GM19468 (cell line): ENCODE data around the gene RMI1.
"Not testable (repeated sequence)": the region's sequence is repeated elsewhere in the genome, so short reads cannot be mapped to it uniquely, and the experiment has no call there.

Source experiments
- ATAC-seq: cut with Tn5 transposase; IDR thresholded peaks from one replicate; pipeline ENCODE4 v1.9.1; 2021; ENCODE audit warnings: mild to moderate bottlenecking, moderate library complexity, moderate number of reproducible peaks; ENCODE audit not compliant: unreplicated experiment; ENCODE audit errors: extremely low read depth

The RMI1 gene

GRCh38 chr9:83980395-83981125 lies at the start of gene RMI1:
RMI1 (plus strand) TSS chr9:83980805; CDS start chr9:84000987, 20,182 bp downstream.
- peak; percentile 26 for ATAC-seq

GRCh38 chr9:83930881-83931280 lies 49.7 kb upstream of the RMI1 start:
- no peak for ATAC-seq

GRCh38 chr9:83932011-83932410 lies 48.6 kb upstream of the RMI1 start:
- ATAC-seq: no peak

- no peak for ATAC-seq
Measured at GRCh38 chr9:83932851-83933250, 47.8 kb upstream of the RMI1 start.

- no peak for ATAC-seq
Measured at GRCh38 chr9:83933790-83934189, 46.8 kb upstream of the RMI1 start.

GRCh38 chr9:83934569-83935275 lies 45.9 kb upstream of the RMI1 start:
- no peak for ATAC-seq

- no peak for ATAC-seq
Measured at GRCh38 chr9:83935276-83935935, 45.2 kb upstream of the RMI1 start.

DNA sequence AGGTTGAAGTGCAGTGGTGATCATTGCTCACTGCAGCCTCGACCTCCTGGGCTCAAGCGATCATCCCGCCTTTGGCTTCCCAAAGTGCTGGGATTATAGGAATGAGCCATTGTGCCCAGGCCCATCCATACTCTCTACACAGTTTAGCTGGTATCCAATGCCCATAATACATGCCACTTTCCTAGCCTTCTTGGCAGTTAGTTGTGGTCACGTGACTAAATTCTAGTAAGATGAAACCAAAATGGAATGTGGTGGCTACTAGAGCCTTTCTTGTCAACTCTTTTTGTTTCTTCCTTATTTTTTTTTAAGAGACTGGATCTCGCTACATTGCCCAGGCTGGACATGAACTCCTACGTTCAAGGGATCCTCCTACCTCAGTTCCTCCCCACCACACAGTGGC lies 44.1 kb upstream of the RMI1 start:
- ATAC-seq: no peak

- ATAC-seq: no peak
Measured at GRCh38 chr9:83937861-83938455, 42.6 kb upstream of the RMI1 start.

DNA sequence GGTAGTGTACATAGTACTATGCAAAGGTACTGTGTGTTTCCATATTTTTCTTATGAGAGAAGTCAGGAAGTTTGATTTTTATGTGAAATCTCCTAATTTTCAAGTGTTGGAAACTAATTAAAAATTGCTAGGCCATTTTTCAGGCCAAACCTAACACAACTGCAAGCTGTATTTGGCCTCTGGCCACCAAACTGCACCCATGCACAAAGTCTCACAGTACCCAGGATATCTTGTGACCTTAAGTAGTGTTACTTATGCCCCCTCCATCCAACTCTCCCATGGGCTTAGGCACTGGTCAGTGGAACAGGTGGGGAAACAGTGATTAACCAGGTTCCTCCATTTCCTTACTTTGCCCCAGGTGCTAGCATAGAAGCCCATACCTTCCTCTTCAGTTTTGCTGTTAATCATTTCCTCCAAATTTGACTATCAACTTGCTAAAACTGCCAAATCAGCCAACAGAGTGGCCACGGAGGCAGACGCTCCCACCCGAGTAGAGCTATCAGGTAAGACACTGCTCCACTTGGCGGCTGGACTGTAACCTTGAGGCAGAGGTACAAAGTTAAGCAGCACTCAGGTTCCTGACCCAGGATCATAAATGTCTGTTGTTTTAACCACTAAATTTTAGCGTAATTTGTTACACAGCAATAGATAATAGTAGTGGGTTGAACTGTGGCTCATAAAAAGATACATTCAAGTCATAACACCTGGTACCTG lies 39.9 kb upstream of the RMI1 start:
- no peak for ATAC-seq

DNA sequence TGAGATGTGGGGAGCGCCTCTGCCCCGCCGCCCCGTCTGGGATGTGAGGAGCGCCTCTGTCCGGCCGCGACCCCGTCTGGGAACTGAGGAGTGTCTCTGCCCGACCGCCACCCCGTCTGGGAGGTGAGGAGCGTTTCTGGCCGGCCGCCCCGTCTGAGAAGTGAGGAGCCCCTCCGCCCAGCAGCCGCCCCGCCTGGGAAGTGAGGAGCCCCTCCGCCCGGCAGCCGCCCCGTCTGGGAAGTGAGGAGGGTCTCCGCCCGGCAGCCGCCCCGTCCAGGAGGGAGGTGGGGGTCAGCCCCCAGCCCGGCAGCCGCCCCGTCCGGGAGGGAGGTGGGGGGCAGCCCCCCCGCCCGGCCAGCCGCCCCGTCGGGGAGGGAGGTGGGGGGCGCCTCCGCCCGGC lies 32.5 kb upstream of the RMI1 start:
- not testable (repeated sequence) for ATAC-seq

DNA sequence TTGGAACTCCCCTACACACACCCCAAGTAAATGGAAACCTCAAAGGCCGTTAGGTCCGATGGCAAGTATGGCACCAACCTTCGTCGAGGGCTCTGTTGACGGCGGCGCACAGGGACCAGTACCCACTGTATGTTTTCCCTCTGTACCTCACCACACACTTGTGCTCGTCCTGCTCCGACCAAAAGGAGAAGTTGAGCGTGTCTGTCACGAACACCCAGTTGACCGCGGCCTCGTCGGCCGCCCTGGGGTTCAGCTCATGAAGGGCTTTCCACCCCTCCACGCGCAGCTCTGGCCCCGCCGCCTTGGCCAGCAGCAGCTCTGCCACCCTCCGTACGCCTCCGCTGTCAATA lies 24.5 kb upstream of the RMI1 start:
- peak; percentile 4 for ATAC-seq

GRCh38 chr9:83956436-83957247 lies 24.0 kb upstream of the RMI1 start:
- ATAC-seq: peak; percentile 51

- no peak for ATAC-seq
Measured at GRCh38 chr9:83957248-83957513, 23.4 kb upstream of the RMI1 start.

DNA sequence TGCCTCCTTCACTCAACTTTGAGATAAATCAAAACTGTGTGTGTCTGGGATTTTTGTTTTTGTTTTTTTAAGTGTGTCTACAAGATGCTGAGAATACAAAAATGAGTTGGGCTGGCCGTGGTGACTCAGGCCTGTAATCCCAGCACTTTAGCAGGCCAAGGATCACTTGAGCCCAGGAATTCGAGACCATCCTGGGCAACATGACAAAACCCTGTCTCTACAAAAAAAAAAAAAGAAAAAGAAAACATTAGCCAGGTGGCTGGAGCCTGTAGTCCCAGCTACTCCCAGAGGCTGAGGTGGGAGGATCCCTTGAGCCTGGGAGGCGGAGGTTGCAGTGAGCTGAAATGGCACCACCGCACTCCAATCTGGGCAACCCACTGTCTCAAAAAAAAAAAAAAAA lies 21.5 kb upstream of the RMI1 start:
- no peak for ATAC-seq

DNA sequence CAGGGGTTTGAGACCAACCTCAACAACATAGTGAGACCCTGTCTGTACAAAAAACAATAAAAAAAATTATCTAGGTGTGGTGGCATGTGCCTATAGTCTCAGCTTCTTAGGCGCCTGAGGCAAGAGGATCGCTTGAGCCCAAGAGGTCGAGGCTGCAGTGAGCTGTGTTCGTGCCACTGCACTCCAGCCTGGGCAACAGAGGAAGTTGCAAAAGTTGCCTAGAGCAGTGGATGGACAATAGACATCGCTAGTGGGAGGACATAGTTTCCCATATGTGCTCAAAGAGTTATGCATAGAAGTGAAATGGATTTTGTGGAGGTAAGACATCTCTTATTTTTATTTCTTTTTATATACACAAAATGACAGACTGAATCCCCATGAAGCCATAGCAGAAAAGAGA lies 19.6 kb upstream of the RMI1 start:
- ATAC-seq: no peak

GRCh38 chr9:83962165-83962564 lies 18.4 kb upstream of the RMI1 start:
- no peak for ATAC-seq

DNA sequence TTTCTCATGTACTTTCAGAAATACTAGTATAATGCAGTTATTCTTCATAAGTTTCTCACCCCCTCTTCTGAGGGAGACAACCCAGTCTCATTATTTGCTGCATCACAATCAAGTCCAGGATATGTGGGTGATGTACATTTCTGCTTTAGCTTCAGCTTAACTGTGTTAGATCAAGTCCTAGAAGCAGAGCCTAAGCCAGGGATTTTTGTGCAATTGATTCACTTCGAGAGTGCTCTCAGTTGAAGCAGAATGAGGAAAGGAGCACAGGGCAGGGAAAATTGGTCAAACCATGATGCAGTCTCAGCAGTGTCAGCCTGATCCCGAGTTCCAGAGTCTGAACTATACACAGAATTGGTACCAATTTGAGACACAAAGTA lies 15.6 kb upstream of the RMI1 start:
- ATAC-seq: no peak

DNA sequence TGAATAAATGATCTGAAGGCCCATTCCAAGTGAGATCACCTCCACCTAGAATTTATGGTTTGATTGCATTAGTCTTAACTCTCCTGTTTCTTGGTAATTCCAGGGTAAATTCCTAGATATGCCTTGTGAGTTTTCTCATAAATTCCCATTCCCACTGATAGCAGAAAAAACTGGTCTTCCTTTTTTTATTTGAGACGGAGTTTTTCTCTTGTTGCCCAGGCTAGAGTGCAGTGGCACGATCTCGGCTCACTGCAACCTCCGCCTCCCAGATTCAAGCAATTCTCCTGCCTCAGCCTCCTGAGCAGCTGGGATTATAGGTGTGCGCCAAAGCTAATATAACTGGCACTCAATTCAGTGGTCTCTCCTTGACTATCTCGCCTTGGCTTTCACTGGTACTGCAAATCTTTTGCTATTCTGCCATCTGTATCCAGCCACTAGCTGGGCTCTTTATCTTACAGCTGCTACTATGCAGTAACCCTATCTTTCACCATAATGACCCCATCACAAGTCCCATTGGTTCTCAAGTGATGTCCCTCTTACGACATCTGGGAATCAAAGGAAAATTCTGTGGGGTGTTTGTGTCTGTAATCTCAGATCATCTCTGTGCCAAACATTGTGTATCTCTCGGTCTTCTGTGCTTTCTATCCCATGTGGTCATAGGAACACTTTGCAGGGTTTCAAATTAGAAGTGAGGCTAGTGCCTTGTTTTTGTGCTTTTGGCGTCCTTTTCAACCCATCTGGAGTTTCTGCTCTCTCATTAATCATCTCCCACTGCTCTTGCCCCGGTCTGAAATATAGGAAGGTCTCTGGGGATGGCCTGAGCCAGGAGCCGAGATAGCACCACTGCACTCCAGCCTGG lies 15.0 kb upstream of the RMI1 start:
- ATAC-seq: no peak
